ENCODE data around the gene AKT3. TPM values are rescaled to one million over a fixed set of nuclear protein-coding genes. Genes with fewer than 3 reads are reported as not detected.

The AKT3 gene
- total and polyA plus RNA-seq, 2 of the 8 experiments (the other 6 are each of a cell fraction or from before 2014, with no cell fraction given), result 6.0 to 36.4 TPM

GRCh38 chr1:243547891-243548290, 302.2 kb downstream of the AKT3 start:
- Histone ChIP-seq H3K4ac (replicated peaks; ENCODE audit: insufficient read length, low read depth, low read length) (no peak overlapping the region), H3K23me2 (ENCODE audit: low read depth, low read length) (no peaks in the 10 kb centered on the region), H3K14ac (ENCODE audit: insufficient read length) (no peak overlapping the region), H3K9me3 (ENCODE audit: insufficient read depth in 2 of 2, low read depth in 1 of 2, low read length in 1 of 2) (no peaks in the 10 kb centered on the region), H2BK120ac (replicated peaks; ENCODE audit: low read depth, low read length) (no peak overlapping the region), H4K8ac (ENCODE audit: extremely low read depth, insufficient read depth, low read length) (no peak overlapping the region), H4K91ac (replicated peaks; ENCODE audit: insufficient read length, low read length) (no peak overlapping the region), H3K18ac (ENCODE audit: extremely low read depth, low read length) (no peak overlapping the region), H3K36me3 (ENCODE audit: control insufficient read depth in 2 of 4, insufficient read depth in 4 of 4, low read length in 3 of 4) (no peaks in the 10 kb centered on the region), H4K5ac (ENCODE audit: insufficient read length, low read depth, low read length) (no peak overlapping the region), H2BK12ac (ENCODE audit: low read depth, low read length) (no peak overlapping the region), H2BK15ac (ENCODE audit: low read length) (no peak overlapping the region), H3K4me3 (ENCODE audit: extremely low read depth in 1 of 4, insufficient read depth in 2 of 4, low read depth in 3 of 4, low read length in 4 of 4) (no peak overlapping the region), H3K27me3 (replicated peaks in 1 of 4; ENCODE audit: control insufficient read depth in 3 of 4, extremely low read depth in 1 of 4, insufficient read depth in 3 of 4, low read length in 3 of 4) (no peaks in the 10 kb centered on the region), H2AK5ac (ENCODE audit: low read depth, low read length) (no peak overlapping the region), H2BK20ac (ENCODE audit: low read length) (no peak overlapping the region), H3K4me2 (ENCODE audit: insufficient read depth in 1 of 2, low read depth in 2 of 2, low read length in 2 of 2) (no peak overlapping the region), H3K9ac (replicated peaks in 1 of 4; ENCODE audit: extremely low read depth in 1 of 4, low read depth in 3 of 4, low read length in 3 of 4) (no peak overlapping the region), H3K27ac (ENCODE audit: low read depth, low read length) (no peak overlapping the region), H3K23ac (ENCODE audit: insufficient read length) (no peak overlapping the region), H4K20me1 (replicated peaks in 1 of 2; ENCODE audit: control insufficient read depth in 1 of 2, insufficient read depth in 2 of 2, low read length in 2 of 2) (no peaks in the 10 kb centered on the region), H3K79me2 (ENCODE audit: control insufficient read depth in 1 of 2, insufficient read depth in 2 of 2, low read length in 2 of 2) (no peaks in the 10 kb centered on the region), H2AFZ (ENCODE audit: low read length) (no peak overlapping the region), H2BK5ac (ENCODE audit: low read depth, low read length) (no peak overlapping the region), H3K79me1 (ENCODE audit: low read depth, low read length) (no peaks in the 10 kb centered on the region), H3K4me1 (replicated peaks in 1 of 4; ENCODE audit: control insufficient read depth in 3 of 4, insufficient read depth in 4 of 4, low read length in 3 of 4) (no peaks in the 10 kb centered on the region), H3K56ac (replicated peaks; ENCODE audit: insufficient read length, low read depth, low read length) (no peak overlapping the region)
- ChIA-PET CTCF (ENCODE audit: partially characterized antibody) (interaction anchor here (1.3 kb wide), 1 partner anchor 31 kb away, joined by 3 read pairs; no protein-coding TSS in a partner anchor), POLR2A (ENCODE audit: partially characterized antibody) (no interaction called here)
- no peak for FAIRE-seq
- WGBS, 2 experiments (ENCODE audit: extremely low coverage in 1 of 2, insufficient coverage in 1 of 2, insufficient read length in 1 of 2, insufficient replicate concordance in 2 of 2, low coverage in 1 of 2, low lambda C conversion rate in 2 of 2, missing lambda C conversion rate in 1 of 2), result 83% methylated on average over 3 of the region's 3 CpGs; no CpG with 5 or more reads in 1 of the 2 experiments
- no peak for DNase-seq (ENCODE audit: low read depth in 1 of 2, low spot score in 2 of 2)
- no peak for TF ChIP-seq RNF2 (IDR thresholded peaks at IDR 0.05; ENCODE audit: borderline replicate concordance, low read depth, low read length, missing control alignments, poor library complexity, severe bottlenecking)
- TF ChIP-seq NRF1 (IDR thresholded peaks at IDR 0.05; ENCODE audit: low read depth, low read length), result no peak
- TF ChIP-seq EP300 (IDR thresholded peaks at IDR 0.05; ENCODE audit: borderline replicate concordance in 1 of 2, low read depth in 2 of 2, low read length in 2 of 2), result no peak
- no peak for TF ChIP-seq NANOG (IDR thresholded peaks at IDR 0.05; ENCODE audit: insufficient read depth, low read depth, low read length, poor library complexity, severe bottlenecking)
- TF ChIP-seq TAF1 (IDR thresholded peaks at IDR 0.05; ENCODE audit: low read depth, low read length), result no peak
- TF ChIP-seq CHD1 (IDR thresholded peaks at IDR 0.05; ENCODE audit: low read depth, low read length), result no peak
- no peak for TF ChIP-seq E2F6 (IDR thresholded peaks at IDR 0.05)
- no peak for TF ChIP-seq SP4 (IDR thresholded peaks at IDR 0.05; ENCODE audit: low read length)
- TF ChIP-seq POLR2AphosphoS5 (IDR thresholded peaks at IDR 0.05; ENCODE audit: low read depth, low read length), result no peak
- no peak for TF ChIP-seq TCF12 (IDR thresholded peaks at IDR 0.05; ENCODE audit: low read depth, low read length)
- TF ChIP-seq HDAC6 (IDR thresholded peaks at IDR 0.05; ENCODE audit: low read depth, low read length), result no peak

All from H1 (cell line).